K562 (cell line): ENCODE measurements around the gene TCF20. TPM values are rescaled to one million over a fixed set of nuclear protein-coding genes. Genes with fewer than 3 reads are reported as not detected.

ENCODE experiments used
- EHMT2 ChIP-seq: fragments of 450-650 bp; IDR thresholded peaks from 2 replicates; pipeline ENCODE4 v1.6.1; 2018; ENCODE audit warnings: antibody characterized with exemption
- KDM1A ChIP-seq, 2 experiments: fragments of 450-650 bp; IDR thresholded peaks; 2 replicates each; pipeline ENCODE4 v1.6.1; 2016; ENCODE audit warnings: mild to moderate bottlenecking in 2 of 2
- KDM2B ChIP-seq: fragments of 250-450 bp; sonication (Bioruptor Pico); IDR thresholded peaks from 2 replicates; pipeline ENCODE4 v1.8.0; 2021; ENCODE audit warnings: mild to moderate bottlenecking, moderate library complexity
- LCOR ChIP-seq: sonication (generic); formaldehyde crosslinking; IDR thresholded peaks from 2 replicates; pipeline ENCODE4 v1.8.0; 2022; ENCODE audit warnings: mild to moderate bottlenecking, missing genetic modification reagents
- MAFK ChIP-seq: IDR thresholded peaks from 2 replicates; pipeline ENCODE4 v1.6.1; 2011; ENCODE audit warnings: low read length, improper control_type of control experiment
- MCM7 ChIP-seq, 2 experiments: fragments of 450-650 bp; IDR thresholded peaks; 2 replicates each; pipeline ENCODE4 v1.6.1; 2016 to 2018
- MTA3 ChIP-seq: fragments of 450-650 bp; formaldehyde crosslinking; IDR thresholded peaks from 2 replicates; pipeline ENCODE4 v1.6.1; 2017; ENCODE audit warnings: mild to moderate bottlenecking, borderline replicate concordance
- POLR3A ChIP-seq: IDR thresholded peaks from 2 replicates; pipeline ENCODE4 v1.6.1; 2011; ENCODE audit warnings: borderline replicate concordance, mild to moderate bottlenecking, moderate library complexity; ENCODE audit not compliant: insufficient read length, insufficient read depth; ENCODE audit errors: extremely low read depth
- SRSF7 ChIP-seq: fragments of 200-400 bp; formaldehyde crosslinking; optimal IDR thresholded peaks from 2 replicates; pipeline ENCODE3; 2017; ENCODE audit warnings: mild to moderate bottlenecking, low read depth, low read length
- WHSC1 ChIP-seq: IDR thresholded peaks from one replicate; pipeline ENCODE4 v1.6.1; 2012; ENCODE audit warnings: low read length, control low read depth, inconsistent platforms
- ZFX ChIP-seq: sonication (generic); formaldehyde crosslinking; IDR thresholded peaks from 2 replicates; pipeline ENCODE4 v1.8.0; 2022; ENCODE audit warnings: mild to moderate bottlenecking, missing genetic modification reagents, moderate library complexity
- ZNF589 ChIP-seq: fragments of 200-800 bp; sonication (Bioruptor generic); IDR thresholded peaks from 2 replicates; pipeline ENCODE4 v1.6.1; 2016; ENCODE audit warnings: low read depth, missing genetic modification characterization, missing compliant biosample characterization
- ZSCAN29 ChIP-seq: fragments of 450-650 bp; IDR thresholded peaks from 2 replicates; pipeline ENCODE4 v1.6.1; 2017
- polyA plus RNA-seq, 8 experiments: library from polyadenylated mRNA; depleted of rRNA in 4 of 8; stranded (reverse) in 5 of 8; unstranded in 3 of 8; fragments of >200 nt; fragmentation: Nextera tagmentation in 2 of 8; fragmentation: Illumina TruSeq in 1 of 8; extraction: Ambion mirVana in 2 of 8; extraction: Trizol in 1 of 8; gene quantifications; 2 replicates each; pipeline versions ENCODE4 v1.2.1 to v1.2.3, GENCODE V29; 2011 to 2014; ENCODE audit warnings: inconsistent platforms in 1 of 8, missing spikeins in 1 of 8
- total RNA-seq, 7 experiments: library from RNA; depleted of rRNA in 6 of 7; stranded (reverse); fragments of >200 nt in 6 of 7; fragmentation: Illumina TruSeq in 2 of 7; extraction: Trizol in 2 of 7; gene quantifications; 2 replicates each; pipeline versions ENCODE4 v1.2.1 to v1.2.3, GENCODE V29; 2011 to 2021; ENCODE audit warnings: low replicate concordance in 1 of 7
- TF ChIP-seq, protein P1 (sequence below): fragments of 450-650 bp; formaldehyde crosslinking; IDR thresholded peaks from 2 replicates; pipeline ENCODE4 v1.4.0; 2020; ENCODE audit warnings: mild to moderate bottlenecking
- TF ChIP-seq, protein P2 (sequence below), 2 experiments: fragments of 450-650 bp; conservative IDR thresholded peaks; 2 replicates each; pipeline ENCODE4 v1.6.1; 2017; ENCODE audit warnings: mild to moderate bottlenecking in 2 of 2, moderate library complexity in 2 of 2
- TF ChIP-seq, protein P3 (sequence below): IDR thresholded peaks from 2 replicates; pipeline ENCODE4 v1.6.1; 2016; ENCODE audit warnings: missing genetic modification characterization, missing compliant biosample characterization
- TF ChIP-seq, protein P4 (sequence below): fragments of 250-450 bp; sonication (Bioruptor Pico); IDR thresholded peaks from 2 replicates; pipeline ENCODE4 v1.9.0; 2021; ENCODE audit warnings: mild to moderate bottlenecking
- TF ChIP-seq, protein P5 (sequence below): IDR thresholded peaks from 2 replicates; pipeline ENCODE4 v1.6.1; 2012; ENCODE audit warnings: low read depth, low read length, improper control_type of control experiment, borderline replicate concordance
- TF ChIP-seq, protein P6 (sequence below): sonication (generic); formaldehyde crosslinking; IDR thresholded peaks from 2 replicates; pipeline ENCODE4 v1.9.0; 2022; ENCODE audit warnings: mild to moderate bottlenecking, missing genetic modification reagents

TCF20 gene
- total and polyA plus RNA-seq, 9 of the 15 experiments (the other 6 are each of a cell fraction or from before 2014, with no cell fraction given): 0.35 to 43.6 (median 17.5) TPM

DNA sequence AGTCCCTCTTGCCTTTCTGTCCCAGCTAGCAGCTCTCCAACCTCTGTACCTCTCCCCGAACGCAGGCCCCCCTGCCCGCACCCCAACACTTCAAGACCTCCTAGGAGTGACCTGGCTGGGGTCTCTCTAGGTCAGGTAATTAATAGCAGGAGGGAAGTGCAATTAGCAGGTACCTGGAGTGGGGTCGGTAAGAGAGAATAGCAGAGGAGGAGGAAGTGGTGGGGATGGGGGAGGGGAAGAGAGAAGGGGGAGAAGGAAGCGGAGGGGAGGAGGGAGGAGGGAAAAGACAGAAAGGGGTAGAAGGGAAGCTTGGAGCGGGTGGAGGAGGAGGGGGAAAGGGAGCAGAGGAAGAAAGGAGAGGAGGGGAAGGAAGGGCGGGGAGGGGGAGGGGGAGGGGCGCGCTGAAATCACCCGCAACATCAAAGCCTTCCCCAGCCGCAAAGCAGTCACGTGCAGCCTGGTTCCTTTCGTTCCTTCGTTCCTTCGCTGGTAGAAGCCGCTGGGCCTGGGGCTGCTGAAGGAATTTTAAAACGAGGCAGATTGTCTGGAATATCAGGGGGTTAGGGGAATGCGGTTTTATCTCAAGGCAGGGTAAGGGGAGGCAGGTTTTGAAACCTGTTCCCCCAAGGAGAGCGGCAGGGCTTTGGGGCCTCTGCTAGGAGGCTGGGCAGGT is 29.3 kb upstream of the TCF20 start (continued):
- TF ChIP-seq, protein P1, sequence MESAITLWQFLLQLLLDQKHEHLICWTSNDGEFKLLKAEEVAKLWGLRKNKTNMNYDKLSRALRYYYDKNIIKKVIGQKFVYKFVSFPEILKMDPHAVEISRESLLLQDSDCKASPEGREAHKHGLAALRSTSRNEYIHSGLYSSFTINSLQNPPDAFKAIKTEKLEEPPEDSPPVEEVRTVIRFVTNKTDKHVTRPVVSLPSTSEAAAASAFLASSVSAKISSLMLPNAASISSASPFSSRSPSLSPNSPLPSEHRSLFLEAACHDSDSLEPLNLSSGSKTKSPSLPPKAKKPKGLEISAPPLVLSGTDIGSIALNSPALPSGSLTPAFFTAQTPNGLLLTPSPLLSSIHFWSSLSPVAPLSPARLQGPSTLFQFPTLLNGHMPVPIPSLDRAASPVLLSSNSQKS (CRISPR knock-in tag): no peak
- TF ChIP-seq ZSCAN29: no peak
- TF ChIP-seq, protein P2, sequence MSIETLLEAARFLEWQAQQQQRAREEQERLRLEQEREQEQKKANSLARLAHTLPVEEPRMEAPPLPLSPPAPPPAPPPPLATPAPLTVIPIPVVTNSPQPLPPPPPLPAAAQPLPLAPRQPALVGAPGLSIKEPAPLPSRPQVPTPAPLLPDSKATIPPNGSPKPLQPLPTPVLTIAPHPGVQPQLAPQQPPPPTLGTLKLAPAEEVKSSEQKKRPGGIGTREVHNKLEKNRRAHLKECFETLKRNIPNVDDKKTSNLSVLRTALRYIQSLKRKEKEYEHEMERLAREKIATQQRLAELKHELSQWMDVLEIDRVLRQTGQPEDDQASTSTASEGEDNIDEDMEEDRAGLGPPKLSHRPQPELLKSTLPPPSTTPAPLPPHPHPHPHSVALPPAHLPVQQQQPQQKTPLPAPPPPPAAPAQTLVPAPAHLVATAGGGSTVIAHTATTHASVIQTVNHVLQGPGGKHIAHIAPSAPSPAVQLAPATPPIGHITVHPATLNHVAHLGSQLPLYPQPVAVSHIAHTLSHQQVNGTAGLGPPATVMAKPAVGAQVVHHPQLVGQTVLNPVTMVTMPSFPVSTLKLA (conservative IDR thresholded peaks at IDR 0.05): 0 out of 4 replicates have a peak, but pooled peaks of 1 of the 2 experiments have one; percentile 25
- TF ChIP-seq ZNF589 (CRISPR knock-in tag): no peak
- TF ChIP-seq KDM1A (IDR thresholded peaks at IDR 0.05): peak in 1 of 2 experiments; percentile 61; a peak in 1 of 4 replicates
- TF ChIP-seq WHSC1: no peak
- no peak for TF ChIP-seq KDM2B
- peak; percentile 45 for TF ChIP-seq ZFX (CRISPR knock-in tag)
- TF ChIP-seq, protein P3, sequence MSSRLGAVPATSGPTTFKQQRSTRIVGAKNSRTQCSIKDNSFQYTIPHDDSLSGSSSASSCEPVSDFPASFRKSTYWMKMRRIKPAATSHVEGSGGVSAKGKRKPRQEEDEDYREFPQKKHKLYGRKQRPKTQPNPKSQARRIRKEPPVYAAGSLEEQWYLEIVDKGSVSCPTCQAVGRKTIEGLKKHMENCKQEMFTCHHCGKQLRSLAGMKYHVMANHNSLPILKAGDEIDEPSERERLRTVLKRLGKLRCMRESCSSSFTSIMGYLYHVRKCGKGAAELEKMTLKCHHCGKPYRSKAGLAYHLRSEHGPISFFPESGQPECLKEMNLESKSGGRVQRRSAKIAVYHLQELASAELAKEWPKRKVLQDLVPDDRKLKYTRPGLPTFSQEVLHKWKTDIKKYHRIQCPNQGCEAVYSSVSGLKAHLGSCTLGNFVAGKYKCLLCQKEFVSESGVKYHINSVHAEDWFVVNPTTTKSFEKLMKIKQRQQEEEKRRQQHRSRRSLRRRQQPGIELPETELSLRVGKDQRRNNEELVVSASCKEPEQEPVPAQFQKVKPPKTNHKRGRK (tag): 0 out of 2 replicates have a peak, but pooled peaks have one; percentile 22
- no peak for TF ChIP-seq EHMT2
- TF ChIP-seq POLR3A: no peak
- TF ChIP-seq MTA3: no peak
- TF ChIP-seq LCOR (CRISPR knock-in tag): no peak
- TF ChIP-seq, protein P4, sequence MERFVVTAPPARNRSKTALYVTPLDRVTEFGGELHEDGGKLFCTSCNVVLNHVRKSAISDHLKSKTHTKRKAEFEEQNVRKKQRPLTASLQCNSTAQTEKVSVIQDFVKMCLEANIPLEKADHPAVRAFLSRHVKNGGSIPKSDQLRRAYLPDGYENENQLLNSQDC (CRISPR knock-in tag): no peak
- TF ChIP-seq, protein P5, sequence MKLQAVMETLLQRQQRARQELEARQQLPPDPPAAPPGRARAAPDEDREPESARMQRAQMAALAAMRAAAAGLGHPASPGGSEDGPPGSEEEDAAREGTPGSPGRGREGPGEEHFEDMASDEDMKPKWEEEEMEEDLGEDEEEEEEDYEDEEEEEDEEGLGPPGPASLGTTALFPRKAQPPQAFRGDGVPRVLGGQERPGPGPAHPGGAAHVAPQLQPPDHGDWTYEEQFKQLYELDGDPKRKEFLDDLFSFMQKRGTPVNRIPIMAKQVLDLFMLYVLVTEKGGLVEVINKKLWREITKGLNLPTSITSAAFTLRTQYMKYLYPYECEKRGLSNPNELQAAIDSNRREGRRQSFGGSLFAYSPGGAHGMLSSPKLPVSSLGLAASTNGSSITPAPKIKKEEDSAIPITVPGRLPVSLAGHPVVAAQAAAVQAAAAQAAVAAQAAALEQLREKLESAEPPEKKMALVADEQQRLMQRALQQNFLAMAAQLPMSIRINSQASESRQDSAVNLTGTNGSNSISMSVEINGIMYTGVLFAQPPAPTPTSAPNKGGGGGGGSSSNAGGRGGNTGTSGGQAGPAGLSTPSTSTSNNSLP: no peak
- TF ChIP-seq SRSF7: no peak
- no peak for TF ChIP-seq MAFK
- no peak for TF ChIP-seq MCM7 (IDR thresholded peaks at IDR 0.05)
- TF ChIP-seq, protein P6, sequence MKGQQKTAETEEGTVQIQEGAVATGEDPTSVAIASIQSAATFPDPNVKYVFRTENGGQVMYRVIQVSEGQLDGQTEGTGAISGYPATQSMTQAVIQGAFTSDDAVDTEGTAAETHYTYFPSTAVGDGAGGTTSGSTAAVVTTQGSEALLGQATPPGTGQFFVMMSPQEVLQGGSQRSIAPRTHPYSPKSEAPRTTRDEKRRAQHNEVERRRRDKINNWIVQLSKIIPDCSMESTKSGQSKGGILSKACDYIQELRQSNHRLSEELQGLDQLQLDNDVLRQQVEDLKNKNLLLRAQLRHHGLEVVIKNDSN: peak; percentile 87
